LHCN-M2 (cell line): ENCODE results near the gene CYTIP. TPM values are rescaled to one million over a fixed set of nuclear protein-coding genes. Genes with fewer than 3 reads are reported as not detected.

Source experiments
- DNase-seq: peaks from one replicate; pipeline ENCODE4 v3.0.0-alpha.2; 2012; ENCODE audit warnings: low read depth
- total RNA-seq: library from RNA; depleted of rRNA; stranded (reverse); fragments of >200 nt; gene quantifications from 2 replicates; pipeline ENCODE4 v1.2.3, GENCODE V29; 2014

Gene CYTIP
- total RNA-seq, 1 experiment from 2014 or later: 0.92 TPM

DNA sequence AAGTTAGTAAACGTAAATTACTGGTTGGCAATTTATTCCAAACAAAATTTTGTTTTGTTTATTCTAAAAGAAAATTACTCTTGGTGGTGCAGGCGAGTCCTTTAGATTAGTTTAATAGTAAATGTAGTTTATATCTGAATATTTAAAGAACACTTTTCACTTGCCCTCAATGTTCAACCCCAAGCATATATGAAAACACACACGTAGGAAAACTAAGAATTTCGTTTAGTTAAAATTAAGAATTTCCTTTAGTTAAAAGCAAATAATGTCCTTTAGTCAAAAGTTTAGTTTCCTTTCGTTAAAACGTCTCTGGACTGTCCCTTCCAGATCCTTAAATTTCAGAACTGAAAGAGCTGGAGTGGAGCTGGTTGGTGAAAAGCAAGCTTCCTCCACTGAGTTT lies 19.1 kb upstream of the CYTIP start:
- DNase-seq: no peak

DNA sequence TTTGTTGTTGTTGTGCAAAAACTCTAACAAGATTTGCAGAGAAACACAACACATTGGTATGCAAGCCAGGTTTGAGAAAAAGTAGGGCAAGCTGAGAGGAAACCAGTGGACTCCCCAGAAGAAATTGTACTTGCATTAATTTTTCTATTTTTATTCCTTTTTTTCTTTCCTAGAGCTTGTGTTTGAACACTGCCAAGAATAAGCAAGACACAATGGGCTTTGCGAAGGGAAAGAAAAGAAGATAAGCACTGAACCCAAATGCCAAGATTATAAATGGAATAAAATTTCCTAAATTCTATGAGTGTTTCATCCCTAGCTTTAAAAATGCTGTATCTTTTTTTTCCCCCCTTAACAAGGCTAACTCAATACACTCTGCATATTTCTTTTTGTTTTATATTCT lies 17.0 kb upstream of the CYTIP start:
- DNase-seq: no peak

- DNase-seq: no peak
Observed at GRCh38 chr2:157460384-157460837, 16.5 kb upstream of the CYTIP start.

DNA sequence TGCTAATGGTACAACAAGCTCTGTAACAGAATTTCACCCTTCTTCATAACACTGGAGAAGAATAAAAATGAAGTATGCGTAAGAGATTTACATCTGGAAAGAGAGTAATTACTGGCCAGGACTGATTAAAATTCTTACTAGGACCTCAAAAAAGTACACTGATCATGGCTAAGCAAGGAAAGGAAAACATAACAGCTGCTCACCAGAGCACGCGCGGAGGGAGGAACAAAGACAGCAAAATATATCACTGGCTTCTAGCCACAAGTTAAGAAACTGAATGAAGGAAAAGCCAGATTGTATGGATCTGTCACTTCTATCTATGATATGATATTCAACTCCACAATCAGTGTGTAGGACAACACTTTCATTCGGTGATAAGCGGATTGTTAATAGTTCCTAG lies 15.6 kb upstream of the CYTIP start:
- DNase-seq: peak; percentile 22

DNA sequence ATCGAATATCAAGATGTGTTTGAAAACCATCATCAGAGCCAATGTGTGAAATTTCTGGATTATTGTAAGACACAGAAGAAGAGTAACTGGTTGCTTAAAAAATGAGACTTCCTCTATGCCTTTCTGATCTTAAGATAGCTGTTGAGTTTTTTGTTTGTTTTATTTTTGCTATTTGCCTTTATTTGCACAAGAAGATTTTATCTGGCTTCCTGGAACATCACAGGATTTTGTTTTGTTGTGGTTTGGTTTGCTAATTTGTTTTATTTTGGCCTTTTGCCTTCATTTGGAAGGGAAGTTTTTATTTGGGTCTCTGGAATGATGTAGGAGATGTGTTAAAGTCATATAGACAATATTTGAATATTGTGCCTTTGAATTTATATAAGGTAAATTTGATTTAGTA lies 3.9 kb upstream of the CYTIP start:
- DNase-seq: no peak

DNA sequence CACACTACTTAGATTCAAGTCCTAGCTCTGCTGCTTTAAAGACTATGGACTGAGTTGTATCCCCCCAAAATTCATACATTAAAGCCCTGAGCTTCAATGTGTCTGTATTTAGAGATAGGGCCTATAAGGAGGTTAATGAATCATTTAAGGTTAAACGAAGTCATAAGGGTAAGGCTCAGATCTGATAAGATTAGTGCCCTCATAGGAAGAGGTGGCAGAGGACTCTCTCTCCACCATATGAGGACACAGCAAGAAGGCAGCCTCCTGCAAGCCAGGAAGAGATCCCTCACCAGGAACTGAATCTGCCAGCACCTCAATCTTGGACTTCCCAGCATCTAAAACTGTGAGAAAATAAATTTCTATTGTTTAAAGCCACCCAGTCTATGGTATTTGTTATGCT lies 3.1 kb upstream of the CYTIP start:
- no peak for DNase-seq

GRCh38 chr2:157444641-157445040 lies 752 bp upstream of the CYTIP start:
- no peak for DNase-seq

DNA sequence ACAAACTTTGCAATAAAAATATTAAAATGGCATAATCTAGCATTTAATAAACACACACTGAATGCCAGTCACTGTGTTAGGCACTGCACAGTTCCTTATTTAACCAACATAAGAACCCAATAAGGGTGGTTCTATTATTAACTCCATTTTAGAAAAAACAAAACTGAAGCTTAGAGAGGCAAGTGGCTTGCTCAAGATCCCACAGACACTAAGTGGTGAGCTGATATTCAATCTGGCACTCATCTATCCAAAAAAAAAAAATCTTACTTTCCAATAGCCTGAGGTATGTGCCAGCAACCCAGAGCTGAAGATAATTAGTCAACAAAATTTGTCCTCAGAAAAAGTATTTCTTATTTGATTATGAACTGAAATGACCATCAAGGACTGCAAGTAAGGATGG lies 799 bp downstream of the CYTIP start:
- no peak for DNase-seq

GRCh38 chr2:157442636-157443035 lies 1.3 kb downstream of the CYTIP start:
- DNase-seq: no peak

DNA sequence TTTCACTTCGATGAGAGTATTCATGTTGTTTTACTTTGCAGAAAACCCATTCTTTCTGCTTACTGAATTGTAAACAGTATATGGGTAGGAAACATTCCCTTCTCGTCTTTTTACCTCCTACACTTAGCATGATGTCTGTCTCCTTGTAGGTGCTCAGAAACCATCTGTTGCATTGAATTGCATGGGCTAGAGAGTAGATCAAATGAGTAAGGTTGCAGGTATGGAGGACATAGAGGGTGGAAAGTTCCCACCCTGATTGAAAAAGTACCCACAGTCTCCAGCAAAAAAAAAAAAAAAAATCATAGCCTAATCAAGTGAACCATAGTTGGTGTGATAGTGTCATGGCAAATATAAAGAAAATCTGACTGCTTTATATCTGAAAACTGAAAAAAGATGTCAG lies 1.7 kb downstream of the CYTIP start:
- no peak for DNase-seq

DNA sequence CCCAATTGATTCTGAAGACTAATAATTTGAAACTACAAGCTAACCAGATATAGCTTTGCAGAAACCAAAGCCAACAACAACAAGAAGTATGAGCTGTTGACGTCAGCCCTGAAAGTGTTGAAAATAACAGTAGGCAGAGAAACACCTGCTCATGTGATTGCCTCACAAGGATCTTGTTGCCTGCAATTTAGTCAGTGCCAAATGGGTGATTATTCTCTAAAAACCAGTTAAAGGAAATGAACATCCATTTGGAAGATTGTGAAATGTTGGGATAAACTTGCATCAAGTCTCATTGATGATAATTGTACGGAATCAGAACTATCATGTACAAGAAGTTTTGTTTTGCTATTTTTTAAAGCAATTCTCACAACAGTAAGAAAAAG lies 2.8 kb downstream of the CYTIP start:
- peak; percentile 70 for DNase-seq

GRCh38 chr2:157440404-157441071 lies 3.4 kb downstream of the CYTIP start:
- no peak for DNase-seq

DNA sequence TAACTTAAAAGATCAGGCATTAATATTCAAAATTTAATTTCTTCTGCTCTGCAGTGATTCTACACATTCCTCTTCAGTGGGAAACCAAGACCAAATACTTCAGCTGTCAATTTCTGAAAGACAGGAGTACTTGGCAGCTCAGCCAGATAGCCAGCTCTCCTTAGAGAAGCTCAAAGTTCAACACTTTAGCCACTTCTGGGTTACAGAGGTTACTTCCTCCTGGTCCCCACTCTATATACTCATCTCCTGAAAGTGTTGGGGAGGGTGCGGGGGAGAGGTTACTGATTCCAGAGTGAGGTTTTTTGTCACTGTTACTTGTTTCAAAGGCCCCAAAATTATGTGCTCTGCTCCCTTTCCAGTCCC lies 4.1 kb downstream of the CYTIP start:
- peak; percentile 19 for DNase-seq

- peak; percentile 76 for DNase-seq
Observed at GRCh38 chr2:157438863-157439823, 4.7 kb downstream of the CYTIP start.

DNA sequence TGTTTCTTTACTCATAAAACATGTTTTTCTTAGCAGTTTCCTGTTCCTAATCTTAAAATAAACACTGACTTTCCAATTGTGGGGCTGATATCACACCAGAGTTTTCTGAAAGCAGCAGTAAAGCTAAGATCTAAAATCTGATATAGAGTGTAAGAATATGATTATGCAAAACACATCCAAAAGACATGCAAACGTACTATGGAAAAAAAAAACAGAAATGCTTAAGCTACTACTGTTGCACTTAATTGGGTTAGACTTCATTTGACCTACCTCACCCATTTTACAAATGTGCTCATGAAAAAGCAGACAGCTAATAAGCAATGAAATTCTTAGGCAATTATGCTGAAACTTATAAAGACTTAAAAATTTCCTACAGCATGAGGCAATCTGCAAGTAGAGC lies 10.5 kb downstream of the CYTIP start:
- DNase-seq: no peak

GRCh38 chr2:157432475-157433106 lies 11.3 kb downstream of the CYTIP start:
- no peak for DNase-seq

DNA sequence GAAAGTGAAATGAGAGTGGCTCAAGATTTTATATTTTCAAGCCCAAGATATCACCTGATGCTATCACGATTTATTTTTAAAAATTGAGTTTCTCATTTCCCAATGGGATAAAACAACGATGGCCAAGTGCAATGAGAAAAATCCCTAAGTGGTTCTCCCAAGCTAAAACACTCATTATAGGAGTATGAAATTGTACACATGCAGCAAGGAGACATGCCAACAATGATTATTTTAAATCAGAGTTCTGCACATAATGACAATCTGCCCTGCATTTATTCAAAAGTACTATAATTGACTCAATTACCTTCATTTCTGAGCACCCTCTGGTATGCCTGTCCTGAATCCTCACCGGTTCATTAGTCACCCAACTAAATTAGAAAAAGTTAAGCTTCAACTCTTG lies 12.7 kb downstream of the CYTIP start:
- no peak for DNase-seq

- DNase-seq: no peak
Observed at GRCh38 chr2:157428500-157429175, 15.3 kb downstream of the CYTIP start.

GRCh38 chr2:157427922-157428303 lies 16.0 kb downstream of the CYTIP start:
- no peak for DNase-seq

- DNase-seq: no peak
Observed at GRCh38 chr2:157427003-157427921, 16.6 kb downstream of the CYTIP start.

- DNase-seq: no peak
Observed at GRCh38 chr2:157426477-157426994, 17.4 kb downstream of the CYTIP start.
